Activated naive CD8-positive, alpha-beta T cell treated with anti-CD3 and anti-CD28 coated beads, Interleukin-2, amount 50 U/mL, for 24 hours (primary cell): ENCODE measurements around the gene ADAM10.

Source experiments
- ATAC-seq: fragments of 150-1000 bp; cut with Tn5 transposase; one replicate; pipeline ENCODE4 v1.10.0; 2021
- DNase-seq: peaks from one replicate; pipeline ENCODE4 v3.0.0; 2021
- H3K27ac Mint-ChIP-seq: one replicate; pipeline ENCODE4 v1.8.0; 2021; ENCODE audit warnings: mild to moderate bottlenecking, mixed read lengths
- H3K27me3 Mint-ChIP-seq: one replicate; pipeline ENCODE4 v1.8.0; 2021; ENCODE audit warnings: mixed read lengths
- H3K36me3 Mint-ChIP-seq: one replicate; pipeline ENCODE4 v1.8.0; 2021; ENCODE audit warnings: low read depth, mixed read lengths
- H3K4me1 Mint-ChIP-seq: one replicate; pipeline ENCODE4 v1.8.0; 2021; ENCODE audit warnings: mixed read lengths
- H3K4me3 Mint-ChIP-seq: one replicate; pipeline ENCODE4 v1.8.0; 2021; ENCODE audit warnings: mild to moderate bottlenecking, moderate library complexity, mixed read lengths
- H3K9me3 Mint-ChIP-seq: one replicate; pipeline ENCODE4 v1.8.0; 2021; ENCODE audit warnings: mixed read lengths

The ADAM10 gene

DNA sequence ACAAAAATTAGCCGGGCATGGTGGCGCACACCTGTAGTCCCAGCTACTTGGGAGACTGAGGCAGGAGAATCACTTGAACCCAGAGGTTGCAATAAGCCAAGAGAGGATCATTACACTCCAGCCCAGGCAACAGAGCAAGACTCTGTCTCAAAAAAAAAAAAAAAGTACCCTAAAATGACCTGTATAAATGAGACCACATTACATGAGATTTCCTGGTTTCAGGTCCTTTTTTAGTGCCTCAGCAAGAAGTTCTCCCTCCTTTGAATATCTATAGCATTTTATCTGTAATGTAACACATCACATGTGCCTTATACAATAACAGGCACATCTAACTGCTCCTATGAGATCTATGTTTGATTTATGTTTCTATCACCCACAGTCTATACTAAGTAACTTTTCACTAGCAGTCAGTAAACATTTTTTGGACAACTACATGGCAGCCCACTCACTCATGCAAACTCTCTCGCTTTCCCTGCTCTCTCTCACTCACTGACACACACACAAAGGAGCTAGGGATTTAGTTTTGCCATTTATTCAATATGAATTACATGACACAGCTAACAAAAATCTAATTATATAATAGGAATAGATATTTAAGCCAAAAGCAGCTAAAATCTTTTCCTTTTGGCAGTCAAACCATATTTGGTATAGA, 34.1 kb downstream of the ADAM10 start:
- H3K4me1 Mint-ChIP-seq = peaks cover 9% of the 10 kb centered on the region
- ATAC-seq (no peak), DNase-seq (no peak)
- H3K4me3 Mint-ChIP-seq = no peak overlapping the region
- H3K36me3 Mint-ChIP-seq = peaks cover 21% of the 10 kb centered on the region
- H3K27me3 Mint-ChIP-seq = no peaks in the 10 kb centered on the region
- H3K27ac Mint-ChIP-seq = no peak overlapping the region
- H3K9me3 Mint-ChIP-seq = no peaks in the 10 kb centered on the region

DNA sequence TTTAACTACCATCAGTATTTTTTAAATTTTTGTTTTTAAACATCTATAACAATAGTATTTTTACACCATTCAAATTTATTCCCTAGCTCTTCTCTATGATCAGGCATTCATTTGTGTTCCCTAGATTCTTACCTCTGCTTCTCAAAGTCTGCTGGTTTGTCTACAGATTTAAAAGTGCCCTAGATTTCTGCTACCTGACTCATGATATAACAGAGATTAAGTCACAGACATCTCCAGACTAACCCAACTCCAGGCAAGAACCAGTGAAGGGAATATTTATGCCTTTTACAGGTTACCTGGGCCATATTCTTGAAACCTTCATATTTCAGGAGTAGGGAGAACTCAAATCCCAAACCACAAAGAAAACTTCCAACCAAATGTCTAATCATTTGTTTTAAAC, 38.8 kb downstream of the ADAM10 start:
- Mint-ChIP-seq H3K4me3 (no peak overlapping the region), H3K36me3 (peaks cover 26% of the 10 kb centered on the region), H3K4me1 (peaks cover 32% of the 10 kb centered on the region), H3K27ac (no peak overlapping the region), H3K27me3 (no peaks in the 10 kb centered on the region), H3K9me3 (no peaks in the 10 kb centered on the region)
- ATAC-seq = no peak
- DNase-seq = no peak

DNA sequence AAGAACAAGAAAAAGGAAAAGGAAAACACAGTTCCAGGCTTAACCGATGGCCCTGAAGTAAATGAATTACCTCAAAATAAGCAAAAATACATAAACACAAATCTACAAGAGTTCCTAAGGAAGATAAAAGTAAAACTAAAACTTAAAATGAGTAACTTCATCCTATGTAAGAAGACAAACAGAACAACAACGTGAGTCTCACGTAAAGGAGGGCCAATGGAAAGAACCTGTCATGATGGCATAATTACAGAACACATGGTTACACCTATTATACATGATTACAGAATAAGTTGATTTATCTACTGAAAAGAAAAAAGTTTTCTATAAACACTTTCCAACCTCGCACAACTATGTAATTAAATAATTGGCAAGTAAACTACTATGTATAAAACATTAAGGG, 42.1 kb downstream of the ADAM10 start:
- Mint-ChIP-seq H3K4me3 (no peak overlapping the region), H3K4me1 (peaks cover 47% of the 10 kb centered on the region), H3K27me3 (no peaks in the 10 kb centered on the region), H3K9me3 (no peaks in the 10 kb centered on the region), H3K36me3 (peaks cover 29% of the 10 kb centered on the region), H3K27ac (peak overlapping the region; percentile 30)
- DNase-seq (no peak), ATAC-seq (no peak)

DNA sequence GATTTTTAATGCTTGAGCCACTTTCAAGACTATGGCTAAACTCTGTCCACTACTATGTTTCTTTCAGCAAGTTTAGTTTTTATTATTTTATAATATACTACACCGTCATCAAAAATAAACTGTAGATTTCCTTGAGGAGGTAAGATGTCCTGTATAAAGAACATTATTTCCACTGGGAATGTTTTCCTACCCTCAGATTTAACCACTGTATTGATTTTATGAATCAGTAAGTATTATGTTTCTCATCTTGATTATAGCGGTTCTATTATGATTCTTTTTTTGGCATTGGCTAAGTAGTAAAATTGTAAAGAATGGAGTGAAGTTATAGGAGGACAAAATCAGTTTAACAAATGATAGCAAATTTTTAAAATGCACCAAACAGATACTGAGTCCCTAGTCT, 44.4 kb downstream of the ADAM10 start:
- Mint-ChIP-seq H3K4me1 (peaks cover 60% of the 10 kb centered on the region), H3K4me3 (no peak overlapping the region), H3K9me3 (peaks cover 9% of the 10 kb centered on the region), H3K27ac (no peak overlapping the region), H3K27me3 (no peaks in the 10 kb centered on the region), H3K36me3 (peaks cover 44% of the 10 kb centered on the region)
- DNase-seq (no peak), ATAC-seq (no peak)

DNA sequence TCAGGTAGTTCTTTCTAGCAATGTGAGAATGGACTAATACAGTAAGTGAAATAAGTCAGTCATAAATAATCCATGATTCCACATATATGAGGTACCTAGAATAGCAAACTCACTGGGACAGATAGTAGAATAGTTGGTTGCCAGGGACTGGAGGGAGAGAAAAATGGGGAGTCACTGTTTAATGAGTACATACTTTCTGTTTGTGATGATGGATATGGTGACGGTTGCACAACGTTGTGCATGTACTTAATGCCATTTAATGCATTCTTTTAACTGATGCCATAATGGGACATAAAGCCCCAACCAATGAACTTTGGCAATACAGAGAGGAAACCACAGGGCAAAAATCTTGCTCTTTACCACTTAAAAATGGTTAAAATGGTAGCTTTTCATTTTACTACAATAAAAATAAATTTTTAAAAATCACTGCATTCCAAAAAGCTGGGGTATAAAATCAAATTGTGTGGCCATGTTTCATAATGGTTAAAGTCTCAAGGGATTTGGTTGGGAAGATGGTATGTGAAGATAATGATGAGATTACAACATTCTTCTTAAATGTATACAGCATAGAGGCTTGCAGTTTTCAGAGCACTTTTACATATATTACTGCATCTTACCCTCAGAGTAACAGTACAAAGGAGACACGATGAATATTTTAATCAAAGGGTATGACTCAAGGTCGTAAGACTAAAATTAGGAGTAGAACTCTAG, 45.2 kb downstream of the ADAM10 start:
- Mint-ChIP-seq H3K9me3 (peaks cover 13% of the 10 kb centered on the region), H3K27ac (no peak overlapping the region), H3K27me3 (no peaks in the 10 kb centered on the region), H3K4me3 (no peak overlapping the region), H3K4me1 (peaks cover 63% of the 10 kb centered on the region), H3K36me3 (peaks cover 50% of the 10 kb centered on the region)
- DNase-seq = no peak
- ATAC-seq = no peak

DNA sequence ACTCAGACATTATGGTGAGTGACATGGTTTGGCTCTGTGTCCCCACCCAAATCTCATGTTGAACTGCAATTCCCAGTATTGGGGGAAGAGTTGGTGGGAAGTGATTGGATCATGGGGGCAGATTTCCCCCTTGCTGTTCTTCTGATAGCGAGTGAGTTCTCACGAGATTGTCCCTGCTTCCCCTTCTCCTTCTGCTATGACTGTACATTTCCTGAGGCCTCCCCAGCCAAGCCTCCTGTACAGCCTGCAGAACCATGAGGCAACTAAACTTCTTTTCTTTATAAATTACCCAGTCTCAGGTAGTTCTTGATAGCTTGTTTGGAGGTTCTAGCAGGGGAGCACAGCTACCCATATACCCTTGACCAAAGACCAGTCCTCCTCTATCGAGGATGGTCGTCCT, 45.9 kb downstream of the ADAM10 start:
- DNase-seq (no peak), ATAC-seq (peak; percentile 36)
- Mint-ChIP-seq H3K9me3 (peaks cover 13% of the 10 kb centered on the region), H3K27ac (no peak overlapping the region), H3K36me3 (peaks cover 57% of the 10 kb centered on the region), H3K4me1 (peaks cover 67% of the 10 kb centered on the region), H3K27me3 (no peaks in the 10 kb centered on the region), H3K4me3 (no peak overlapping the region)

DNA sequence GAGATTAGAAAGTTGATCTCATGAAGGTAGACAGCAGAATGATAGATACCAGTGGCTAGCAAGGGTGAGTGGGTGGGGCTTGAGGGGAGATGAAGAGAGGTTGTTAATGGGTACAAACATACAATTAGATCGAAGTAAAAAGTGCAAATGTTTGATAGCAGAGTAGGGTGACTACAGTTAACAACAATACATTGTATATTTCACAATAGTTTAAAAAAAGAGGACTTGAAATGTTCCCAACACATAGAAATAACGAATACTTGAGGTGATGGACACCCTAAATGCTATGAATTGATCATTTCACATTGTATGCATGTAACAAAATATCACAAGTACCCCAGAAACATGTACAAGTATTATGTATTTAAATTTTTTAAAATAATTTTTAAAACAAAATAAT, 47.3 kb downstream of the ADAM10 start:
- no peak overlapping the region for H3K27ac Mint-ChIP-seq
- ATAC-seq (no peak), DNase-seq (no peak)
- peaks cover 67% of the 10 kb centered on the region for H3K4me1 Mint-ChIP-seq
- H3K9me3 Mint-ChIP-seq = peaks cover 19% of the 10 kb centered on the region
- H3K27me3 Mint-ChIP-seq = no peaks in the 10 kb centered on the region
- no peak overlapping the region for H3K4me3 Mint-ChIP-seq
- peaks cover 61% of the 10 kb centered on the region for H3K36me3 Mint-ChIP-seq

DNA sequence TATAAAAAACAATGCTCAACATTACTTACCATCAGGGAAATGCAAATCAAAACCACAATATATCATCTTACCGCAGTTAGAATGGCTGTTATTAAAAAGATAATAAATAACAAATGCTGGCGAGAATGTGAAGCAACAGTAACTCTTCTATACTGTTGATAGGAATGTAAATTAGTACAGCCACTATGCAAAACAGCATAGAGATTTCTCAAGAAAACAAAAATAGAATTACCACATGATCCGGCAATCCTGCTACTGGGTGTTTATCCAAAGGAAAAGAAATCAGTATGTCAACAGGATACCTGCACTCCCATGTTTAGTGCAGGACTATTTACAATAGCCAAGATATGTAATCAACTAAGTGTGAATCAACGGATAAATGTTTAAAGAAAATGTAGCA, 48.1 kb downstream of the ADAM10 start:
- H3K9me3 Mint-ChIP-seq = peaks cover 19% of the 10 kb centered on the region
- ATAC-seq (no peak), DNase-seq (no peak)
- peaks cover 61% of the 10 kb centered on the region for H3K36me3 Mint-ChIP-seq
- no peak overlapping the region for H3K4me3 Mint-ChIP-seq
- peaks cover 69% of the 10 kb centered on the region for H3K4me1 Mint-ChIP-seq
- no peak overlapping the region for H3K27ac Mint-ChIP-seq
- no peaks in the 10 kb centered on the region for H3K27me3 Mint-ChIP-seq

DNA sequence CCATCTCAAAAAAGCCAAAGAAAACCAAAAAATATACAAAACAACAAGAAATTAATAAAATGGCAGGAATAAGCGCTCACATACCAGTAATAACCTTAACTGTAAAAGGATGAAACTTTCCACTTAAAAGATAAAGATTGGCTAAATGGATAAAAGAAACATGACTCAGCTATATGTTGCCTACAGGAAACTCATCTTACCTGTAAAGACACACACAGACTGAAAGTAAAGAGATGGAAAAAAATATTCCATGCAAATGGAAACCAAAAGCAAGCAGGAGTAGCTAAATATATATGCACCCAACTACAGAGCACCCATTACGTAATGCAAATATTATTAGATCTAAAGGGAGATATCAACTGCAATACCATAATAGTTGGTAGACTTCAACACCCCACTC, 49.7 kb downstream of the ADAM10 start:
- peak overlapping the region; percentile 60 for H3K27ac Mint-ChIP-seq
- peaks cover 67% of the 10 kb centered on the region for H3K4me1 Mint-ChIP-seq
- H3K27me3 Mint-ChIP-seq = no peaks in the 10 kb centered on the region
- H3K36me3 Mint-ChIP-seq = peaks cover 63% of the 10 kb centered on the region
- DNase-seq (no peak), ATAC-seq (peak; percentile 46)
- H3K9me3 Mint-ChIP-seq = peaks cover 19% of the 10 kb centered on the region
- H3K4me3 Mint-ChIP-seq = no peak overlapping the region

DNA sequence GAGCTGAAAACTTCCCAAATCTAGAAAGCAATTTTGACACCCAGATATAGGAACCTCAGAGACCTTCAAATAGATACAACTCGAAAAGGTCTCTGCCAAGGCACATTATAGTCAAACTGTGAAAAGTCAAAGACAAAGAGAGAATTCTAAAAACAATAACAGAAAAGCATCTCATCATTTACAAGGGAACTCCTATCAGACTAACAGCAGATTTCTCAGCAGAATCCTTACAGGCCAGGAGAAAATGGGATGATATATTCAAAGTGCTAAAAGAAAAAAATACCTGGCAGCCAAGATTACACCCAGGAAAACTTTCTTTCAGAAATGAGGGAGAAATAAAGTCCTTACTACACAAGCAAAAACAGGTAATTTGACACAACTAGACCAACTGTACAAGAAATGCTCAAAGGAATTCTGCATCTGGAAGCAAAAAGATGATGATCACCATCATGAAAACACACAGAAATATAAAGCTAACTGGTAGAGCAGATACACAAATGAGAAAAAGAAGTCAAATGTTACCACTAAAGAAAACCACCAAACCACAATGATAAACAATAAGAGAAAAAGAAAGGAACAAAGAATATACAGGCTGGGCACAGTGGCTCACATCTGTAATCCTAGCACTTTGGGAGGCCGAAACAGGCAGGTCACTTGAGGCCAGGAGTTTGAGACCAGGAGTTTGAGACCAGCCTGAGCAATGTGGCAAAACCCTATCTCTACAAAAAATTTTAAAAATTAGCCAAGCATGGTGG, 50.4 kb downstream of the ADAM10 start:
- no peak overlapping the region for H3K4me3 Mint-ChIP-seq
- no peaks in the 10 kb centered on the region for H3K27me3 Mint-ChIP-seq
- peaks cover 19% of the 10 kb centered on the region for H3K9me3 Mint-ChIP-seq
- peaks cover 69% of the 10 kb centered on the region for H3K4me1 Mint-ChIP-seq
- H3K36me3 Mint-ChIP-seq = peaks cover 58% of the 10 kb centered on the region
- DNase-seq (no peak), ATAC-seq (peak; percentile 28)
- H3K27ac Mint-ChIP-seq = no peak overlapping the region

DNA sequence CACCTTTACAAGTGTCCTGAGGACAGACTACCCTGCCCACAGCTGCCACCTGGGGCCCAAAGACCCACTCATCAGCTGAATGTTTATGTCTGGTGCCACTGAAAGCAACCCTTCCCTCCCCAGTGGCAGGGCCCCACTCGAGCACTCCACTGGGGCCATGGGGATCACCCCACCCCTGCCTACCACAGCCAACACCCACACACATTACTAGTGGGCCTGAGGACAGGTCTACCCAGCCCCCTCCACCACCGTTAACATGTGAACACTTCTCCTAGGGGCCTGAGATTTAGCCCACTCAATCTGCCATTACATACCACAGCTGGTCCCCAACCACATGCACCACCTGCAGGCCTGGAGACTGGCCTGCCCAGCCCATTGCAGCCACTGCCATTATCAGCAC, 52.3 kb downstream of the ADAM10 start:
- ATAC-seq = no peak
- H3K27ac Mint-ChIP-seq = peak overlapping the region; percentile 31
- peaks cover 49% of the 10 kb centered on the region for H3K36me3 Mint-ChIP-seq

DNA sequence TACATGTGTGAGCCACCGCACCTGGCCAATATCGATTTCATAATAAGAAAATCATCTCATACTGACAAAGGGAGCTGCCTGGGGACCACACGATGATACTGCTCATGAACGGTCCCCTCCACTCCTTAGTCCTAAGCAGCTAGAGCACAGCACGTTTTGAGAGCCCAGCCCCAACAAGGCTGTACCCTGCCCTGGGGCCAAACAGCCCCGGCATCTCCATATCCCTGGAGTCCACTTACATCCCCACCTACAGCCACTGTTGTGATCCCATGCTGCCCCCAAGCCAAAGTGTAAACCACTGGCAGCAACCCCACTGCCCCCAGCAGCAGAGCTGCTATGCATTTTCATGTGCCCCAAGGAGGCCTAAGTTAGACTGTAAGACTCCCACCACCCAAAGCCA, 52.8 kb downstream of the ADAM10 start:
- peak overlapping the region; percentile 31 for H3K27ac Mint-ChIP-seq
- ATAC-seq = no peak
- H3K36me3 Mint-ChIP-seq = peaks cover 45% of the 10 kb centered on the region
- peaks cover 58% of the 10 kb centered on the region for H3K4me1 Mint-ChIP-seq
- DNase-seq = no peak
- no peaks in the 10 kb centered on the region for H3K27me3 Mint-ChIP-seq
- no peak overlapping the region for H3K4me3 Mint-ChIP-seq
- H3K9me3 Mint-ChIP-seq = peaks cover 15% of the 10 kb centered on the region

More for the DNA sequence above, 52.3 kb downstream of the ADAM10 start:
- Mint-ChIP-seq H3K27me3 (no peaks in the 10 kb centered on the region), H3K4me1 (peaks cover 62% of the 10 kb centered on the region), H3K9me3 (peaks cover 18% of the 10 kb centered on the region), H3K4me3 (no peak overlapping the region)
- no peak for DNase-seq

DNA sequence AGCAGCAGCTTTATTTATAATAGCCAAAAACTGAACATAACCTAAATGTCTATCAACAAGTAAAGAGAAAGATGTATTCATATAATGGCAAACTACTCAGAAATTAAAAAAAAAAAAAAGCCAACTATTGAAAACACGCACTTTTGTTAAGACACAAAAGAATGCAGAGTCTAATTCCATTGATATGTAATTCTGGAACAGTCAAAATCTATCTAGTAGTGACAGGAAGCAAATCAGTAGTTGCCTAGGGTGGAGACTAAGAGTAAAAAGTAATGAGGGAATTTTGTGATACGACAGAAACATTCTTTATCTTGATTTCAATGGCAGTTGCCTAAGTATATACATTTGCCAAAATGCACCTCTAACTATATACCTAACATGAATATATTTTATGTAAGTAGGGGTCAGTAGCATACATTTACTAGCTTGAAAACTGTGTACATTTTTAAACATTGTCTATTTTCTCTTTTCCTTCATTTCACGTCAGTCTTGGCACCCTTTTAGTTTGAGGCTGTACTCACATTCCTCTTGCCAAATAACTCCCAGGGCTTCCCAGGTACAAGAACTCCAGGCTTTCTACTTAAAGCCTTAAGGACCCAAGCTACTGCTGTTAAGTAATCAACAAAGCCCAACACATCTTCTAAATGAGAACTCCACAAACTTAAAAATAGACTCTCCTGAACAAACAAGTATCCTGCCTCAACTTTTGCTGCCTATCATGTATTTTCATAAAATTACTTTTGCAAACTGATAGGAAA, 54.7 kb downstream of the ADAM10 start:
- Mint-ChIP-seq H3K27ac (no peak overlapping the region), H3K36me3 (peaks cover 32% of the 10 kb centered on the region), H3K4me3 (no peak overlapping the region)

DNA sequence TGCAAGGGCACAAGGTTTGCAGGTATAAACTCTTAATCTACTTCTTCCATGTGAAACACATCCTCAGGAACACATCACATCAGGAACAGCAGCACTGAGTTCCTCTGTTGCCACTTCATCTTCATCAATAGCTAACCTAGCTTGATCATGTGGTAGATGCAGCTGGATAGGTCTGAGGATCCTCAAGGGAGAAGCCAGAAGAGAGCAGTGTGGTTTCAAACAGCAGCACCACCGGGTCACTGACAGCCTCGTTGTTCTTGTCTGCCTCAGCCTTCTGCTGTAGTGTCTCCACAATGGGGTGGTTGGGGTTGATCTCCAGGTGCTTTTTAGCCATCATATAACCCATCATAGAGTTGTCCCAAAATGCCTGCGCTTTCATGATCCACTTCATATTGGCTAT, 58.8 kb downstream of the ADAM10 start:
- Mint-ChIP-seq H3K9me3 (no peaks in the 10 kb centered on the region), H3K27me3 (no peaks in the 10 kb centered on the region), H3K4me1 (peaks cover 41% of the 10 kb centered on the region), H3K27ac (no peak overlapping the region), H3K36me3 (peaks cover 7% of the 10 kb centered on the region), H3K4me3 (no peak overlapping the region)
- DNase-seq (no peak), ATAC-seq (no peak)

More for the DNA sequence above, 54.7 kb downstream of the ADAM10 start:
- no peak for ATAC-seq
- no peak for DNase-seq
- Mint-ChIP-seq H3K9me3 (peaks cover 8% of the 10 kb centered on the region), H3K27me3 (no peaks in the 10 kb centered on the region), H3K4me1 (peaks cover 60% of the 10 kb centered on the region)
